Measurements from ENCODE around the gene FFAR1.

DNA sequence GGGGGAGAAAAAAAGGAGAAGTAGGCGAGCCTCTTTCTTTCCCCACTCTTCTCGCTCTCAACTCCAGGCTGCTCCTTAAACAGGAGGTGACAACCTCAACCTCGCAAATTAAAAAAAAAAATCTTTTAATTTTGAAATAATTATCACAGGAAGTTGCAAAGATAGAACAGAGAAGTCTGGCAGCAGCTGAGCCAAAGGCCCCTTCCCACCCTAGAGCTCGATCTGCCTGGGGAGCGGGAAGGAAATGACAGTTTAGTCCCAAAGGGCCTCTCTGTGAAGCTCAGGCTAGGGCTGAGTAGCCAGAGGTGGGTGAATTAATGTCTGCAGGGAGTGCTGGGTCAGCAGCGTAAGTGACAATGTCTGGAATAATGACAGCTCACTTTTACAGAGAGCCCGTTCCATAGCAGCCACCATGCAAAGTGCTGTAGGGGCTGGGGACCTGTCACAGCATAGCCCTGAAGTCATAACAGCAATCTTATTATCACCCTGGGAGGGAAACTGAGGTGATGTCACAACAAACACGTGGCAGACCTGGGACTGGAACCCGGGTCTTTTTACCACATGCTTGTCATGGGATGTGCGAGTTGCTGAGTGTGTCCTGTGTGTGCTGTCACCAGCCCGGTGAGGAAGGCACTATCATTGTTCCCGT lies 27.5 kb upstream of the FFAR1 start:
- TF ChIP-seq, protein P1, sequence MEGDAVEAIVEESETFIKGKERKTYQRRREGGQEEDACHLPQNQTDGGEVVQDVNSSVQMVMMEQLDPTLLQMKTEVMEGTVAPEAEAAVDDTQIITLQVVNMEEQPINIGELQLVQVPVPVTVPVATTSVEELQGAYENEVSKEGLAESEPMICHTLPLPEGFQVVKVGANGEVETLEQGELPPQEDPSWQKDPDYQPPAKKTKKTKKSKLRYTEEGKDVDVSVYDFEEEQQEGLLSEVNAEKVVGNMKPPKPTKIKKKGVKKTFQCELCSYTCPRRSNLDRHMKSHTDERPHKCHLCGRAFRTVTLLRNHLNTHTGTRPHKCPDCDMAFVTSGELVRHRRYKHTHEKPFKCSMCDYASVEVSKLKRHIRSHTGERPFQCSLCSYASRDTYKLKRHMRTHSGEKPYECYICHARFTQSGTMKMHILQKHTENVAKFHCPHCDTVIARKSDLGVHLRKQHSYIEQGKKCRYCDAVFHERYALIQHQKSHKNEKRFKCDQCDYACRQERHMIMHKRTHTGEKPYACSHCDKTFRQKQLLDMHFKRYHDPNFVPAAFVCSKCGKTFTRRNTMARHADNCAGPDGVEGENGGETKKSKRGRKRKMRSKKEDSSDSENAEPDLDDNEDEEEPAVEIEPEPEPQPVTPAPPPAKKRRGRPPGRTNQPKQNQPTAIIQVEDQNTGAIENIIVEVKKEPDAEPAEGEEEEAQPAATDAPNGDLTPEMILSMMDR (conservative IDR thresholded peaks at IDR 0.05), result no peak
- no peak for TF ChIP-seq ZFX (IDR thresholded peaks at IDR 0.05)

Data from C4-2B (cell line).